ENCODE results near the gene ARHGAP18. TPM values are rescaled to one million over a fixed set of nuclear protein-coding genes. Genes with fewer than 3 reads are reported as not detected.

ARHGAP18 gene
- total RNA-seq, 6 experiments from 2014 or later, result 2.2 to 8.0 (median 2.9) TPM

GRCh38 chr6:129695373-129696027 lies 14.5 kb downstream of the ARHGAP18 start:
- Histone ChIP-seq H3K9me3 (no peaks in the 10 kb centered on the region), H3K27me3 (no peaks in the 10 kb centered on the region), H3K4me1 (peaks cover 0 to 24% (median 3%) of the 10 kb centered on the region in 4 donors), H3K36me3 (no peaks in the 10 kb centered on the region), H3K4me3 (no peak overlapping the region), H3K27ac (no peak overlapping the region)
- ATAC-seq (peak; percentile 36 to 83 (median 48)), DNase-seq (no peak)
- intact Hi-C loops (cut with DNase I), result no loop called here
- 21% methylated on average over 3 of the region's 3 CpGs for WGBS (ENCODE audit: insufficient coverage, low coverage, low lambda C conversion rate, missing lambda C conversion rate)
- TF ChIP-seq POLR2A (IDR thresholded peaks at IDR 0.05) (no peak), CTCF (IDR thresholded peaks at IDR 0.05) (no peak)

DNA sequence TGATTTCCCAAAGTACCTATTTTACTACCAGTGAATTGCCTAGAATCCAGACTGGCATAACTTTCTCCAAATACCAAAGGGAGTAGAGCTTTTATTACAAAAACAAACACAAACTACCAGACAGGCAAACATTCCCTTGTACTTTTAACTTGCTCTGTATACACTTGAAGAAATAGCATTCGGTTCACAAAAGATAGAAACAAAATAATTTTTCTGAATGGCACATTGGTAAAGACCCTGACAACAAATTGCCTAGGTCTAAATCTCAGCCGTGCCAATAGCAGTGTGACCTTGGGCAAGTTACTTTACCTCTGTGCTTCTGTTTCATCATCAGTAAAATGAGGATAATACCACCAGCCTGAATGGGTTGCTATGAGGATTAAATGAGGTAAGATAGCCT lies 15.9 kb downstream of the ARHGAP18 start:
- H3K9me3 ChIP-seq, result no peaks in the 10 kb centered on the region
- H3K4me1 ChIP-seq, result peaks cover 0 to 33% (median 3%) of the 10 kb centered on the region in 4 donors
- intact Hi-C loops (cut with DNase I), result no loop called here
- no peaks in the 10 kb centered on the region for H3K27me3 ChIP-seq
- TF ChIP-seq CTCF (IDR thresholded peaks at IDR 0.05), result no peak
- no peak for TF ChIP-seq POLR2A (IDR thresholded peaks at IDR 0.05)
- ATAC-seq (peak in 1 of 4 donors; percentile 13), DNase-seq (no peak)
- H3K4me3 ChIP-seq, result no peak overlapping the region
- WGBS (ENCODE audit: insufficient coverage, low coverage, low lambda C conversion rate, missing lambda C conversion rate), result 36% methylated on average over 2 of the region's 2 CpGs
- H3K36me3 ChIP-seq, result no peaks in the 10 kb centered on the region
- H3K27ac ChIP-seq, result no peak overlapping the region

DNA sequence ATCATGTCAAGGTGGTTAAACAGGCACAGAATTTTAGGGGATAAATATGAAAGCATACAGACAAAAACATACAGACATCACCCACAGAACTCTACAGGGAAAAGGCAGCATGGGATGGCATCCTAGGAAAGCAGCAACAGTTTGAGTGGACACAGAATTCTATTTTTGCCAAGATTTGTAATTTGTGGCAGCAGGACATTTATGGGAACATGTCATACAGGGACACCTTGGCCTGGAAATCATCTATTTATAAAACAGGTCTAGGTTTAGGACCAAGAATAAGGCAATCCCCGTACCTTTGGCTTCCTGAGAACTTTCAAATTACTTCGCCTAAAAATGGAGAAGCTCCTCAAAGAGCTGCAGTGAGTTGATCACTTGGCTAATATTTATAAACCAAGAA lies 17.5 kb downstream of the ARHGAP18 start:
- Histone ChIP-seq H3K27ac (no peak overlapping the region), H3K27me3 (no peaks in the 10 kb centered on the region), H3K9me3 (no peaks in the 10 kb centered on the region), H3K4me1 (peaks cover 0 to 33% (median 3%) of the 10 kb centered on the region in 4 donors), H3K36me3 (no peaks in the 10 kb centered on the region), H3K4me3 (no peak overlapping the region)
- 50% methylated on average over 1 of the region's 2 CpGs for WGBS (ENCODE audit: insufficient coverage, low coverage, low lambda C conversion rate, missing lambda C conversion rate)
- DNase-seq (no peak), ATAC-seq (no peak)
- intact Hi-C loops (cut with DNase I), result no loop called here
- no peak for TF ChIP-seq POLR2A (IDR thresholded peaks at IDR 0.05)
- no peak for TF ChIP-seq CTCF (IDR thresholded peaks at IDR 0.05)

DNA sequence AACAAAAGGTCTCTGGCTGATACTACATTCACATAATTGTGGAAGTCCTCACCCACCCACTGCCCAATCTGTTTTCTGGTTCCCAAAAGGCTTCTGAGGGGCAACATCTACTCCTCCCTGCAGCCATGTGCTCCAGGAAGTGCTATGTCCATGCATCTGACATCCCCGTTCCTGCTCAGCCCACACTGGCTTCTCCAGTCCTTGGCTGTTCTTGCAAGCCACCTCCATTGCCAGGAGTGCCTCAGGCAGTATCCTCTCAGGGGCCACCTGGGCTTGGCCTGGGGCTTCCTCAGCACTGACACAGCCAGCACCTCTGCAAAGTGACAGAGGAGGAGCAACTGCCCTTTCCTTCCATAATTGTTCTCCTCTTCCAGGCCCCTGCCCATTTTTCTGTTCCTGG lies 18.3 kb downstream of the ARHGAP18 start:
- ATAC-seq (no peak), DNase-seq (no peak)
- no CpG with 5 or more reads among the region's 1 CpG for WGBS (ENCODE audit: insufficient coverage, low coverage, low lambda C conversion rate, missing lambda C conversion rate)
- TF ChIP-seq CTCF (IDR thresholded peaks at IDR 0.05), result no peak
- no peak for TF ChIP-seq POLR2A (IDR thresholded peaks at IDR 0.05)
- Histone ChIP-seq H3K9me3 (no peaks in the 10 kb centered on the region), H3K27ac (no peak overlapping the region), H3K27me3 (no peaks in the 10 kb centered on the region), H3K4me1 (peaks cover 0 to 33% (median 3%) of the 10 kb centered on the region in 4 donors), H3K36me3 (no peaks in the 10 kb centered on the region), H3K4me3 (no peak overlapping the region)
- intact Hi-C loops (cut with DNase I), result no loop called here
